ENCODE measurements around the gene CATSPERD.
A peak's percentile ranks its signal among the peaks of the same experiment; 100 is the strongest.

CATSPERD gene

GRCh38 chr19:5719961-5720790 lies at the start of gene CATSPERD, which contains the start of gene LONP1:
Gene CATSPERD (plus strand): TSS chr19:5720637. CDS start chr19:5720738, 101 bp downstream.
Gene LONP1 (minus strand): TSS chr19:5720146. CDS start chr19:5720132, 14 bp downstream.
- DNase-seq: peak; percentile 100

- no peak for DNase-seq
Measured at GRCh38 chr19:5671600-5671999, 48.8 kb upstream of the CATSPERD start.

GRCh38 chr19:5672708-5673459 lies 47.6 kb upstream of the CATSPERD start:
- DNase-seq: no peak

GRCh38 chr19:5673752-5674151 lies 46.7 kb upstream of the CATSPERD start:
- DNase-seq: no peak

- no peak for DNase-seq
Measured at GRCh38 chr19:5674714-5675113, 45.7 kb upstream of the CATSPERD start.

GRCh38 chr19:5676105-5676771 lies 44.2 kb upstream of the CATSPERD start:
- no peak for DNase-seq

GRCh38 chr19:5676772-5677105 lies 43.7 kb upstream of the CATSPERD start:
- no peak for DNase-seq

GRCh38 chr19:5677136-5677535 lies 43.3 kb upstream of the CATSPERD start:
- no peak for DNase-seq

GRCh38 chr19:5677580-5677979 lies 42.9 kb upstream of the CATSPERD start:
- DNase-seq: no peak

GRCh38 chr19:5678071-5678718 lies 42.2 kb upstream of the CATSPERD start:
- no peak for DNase-seq

- DNase-seq: no peak
Measured at GRCh38 chr19:5679289-5680083, 41.0 kb upstream of the CATSPERD start.

GRCh38 chr19:5680084-5680436 lies 40.4 kb upstream of the CATSPERD start:
- DNase-seq: no peak

- DNase-seq: peak; percentile 100
Measured at GRCh38 chr19:5680437-5681368, 39.7 kb upstream of the CATSPERD start, which contains the start of the genes HSD11B1L and MICOS13. Gene HSD11B1L (plus strand): TSS chr19:5681027. CDS start chr19:5684833, 3,806 bp downstream. Gene MICOS13 (minus strand): TSS chr19:5680516. CDS start chr19:5680486, 30 bp downstream.

- DNase-seq: no peak
Measured at GRCh38 chr19:5681391-5682106, 38.9 kb upstream of the CATSPERD start.

GRCh38 chr19:5682107-5682482 lies 38.3 kb upstream of the CATSPERD start:
- DNase-seq: no peak

- no peak for DNase-seq
Measured at GRCh38 chr19:5683177-5683886, 37.1 kb upstream of the CATSPERD start.

- DNase-seq: no peak
Measured at GRCh38 chr19:5684694-5685430, 35.6 kb upstream of the CATSPERD start.

- no peak for DNase-seq
Measured at GRCh38 chr19:5686326-5686646, 34.2 kb upstream of the CATSPERD start.
